Measurements from ENCODE around the gene ITFG1. TPM values are rescaled to one million over a fixed set of nuclear protein-coding genes. Genes with fewer than 3 reads are reported as not detected.
"Not testable (repeated sequence)": the region's sequence is repeated elsewhere in the genome, so short reads cannot be mapped to it uniquely, and the experiment has no call there.

The ITFG1 gene
- total RNA-seq, 6 experiments from 2014 or later, result 29.9 to 43.8 (median 39.2) TPM

GRCh38 chr16:47359478-47359877 lies 101.4 kb downstream of the ITFG1 start:
- intact Hi-C loops (cut with DNase I), result no loop called here
- WGBS (ENCODE audit: insufficient coverage, low coverage, low lambda C conversion rate, missing lambda C conversion rate), result 87% methylated on average over 2 of the region's 2 CpGs
- no peaks in the 10 kb centered on the region for H3K4me1 ChIP-seq
- H3K9me3 ChIP-seq, result no peaks in the 10 kb centered on the region
- no peak overlapping the region for H3K27ac ChIP-seq
- no peaks in the 10 kb centered on the region for H3K36me3 ChIP-seq
- TF ChIP-seq POLR2A (IDR thresholded peaks at IDR 0.05) (no peak), CTCF (IDR thresholded peaks at IDR 0.05) (no peak)
- DNase-seq (no peak), ATAC-seq (no peak)
- H3K4me3 ChIP-seq, result no peak overlapping the region
- no peaks in the 10 kb centered on the region for H3K27me3 ChIP-seq

DNA sequence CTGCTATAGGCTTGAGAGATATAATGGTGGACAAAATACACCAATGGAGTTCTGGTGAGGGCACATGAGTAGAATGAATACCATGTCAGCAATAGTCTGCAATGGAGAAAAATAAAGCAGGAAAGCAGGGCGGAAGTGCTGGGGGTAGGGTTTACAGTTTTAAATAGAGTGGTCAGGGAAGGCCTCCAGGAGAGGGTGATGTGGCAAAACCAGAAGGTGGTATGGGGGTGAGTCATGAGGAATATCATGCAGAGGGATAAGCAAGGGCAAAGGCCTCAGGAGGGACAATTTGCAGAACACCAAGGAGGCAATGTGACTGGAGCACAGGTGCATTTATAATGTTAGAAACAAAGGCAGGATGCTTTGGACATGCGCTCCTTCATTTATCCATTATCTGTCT lies 102.0 kb downstream of the ITFG1 start:
- ATAC-seq (no peak), DNase-seq (no peak)
- no peaks in the 10 kb centered on the region for H3K9me3 ChIP-seq
- H3K36me3 ChIP-seq, result no peaks in the 10 kb centered on the region
- intact Hi-C loops (cut with DNase I), result no loop called here
- no peak overlapping the region for H3K27ac ChIP-seq
- H3K27me3 ChIP-seq, result no peaks in the 10 kb centered on the region
- TF ChIP-seq CTCF (IDR thresholded peaks at IDR 0.05) (no peak), POLR2A (IDR thresholded peaks at IDR 0.05) (no peak)
- no peak overlapping the region for H3K4me3 ChIP-seq
- no peaks in the 10 kb centered on the region for H3K4me1 ChIP-seq
- WGBS (ENCODE audit: insufficient coverage, low coverage, low lambda C conversion rate, missing lambda C conversion rate), result 100% methylated on average over 1 of the region's 2 CpGs

DNA sequence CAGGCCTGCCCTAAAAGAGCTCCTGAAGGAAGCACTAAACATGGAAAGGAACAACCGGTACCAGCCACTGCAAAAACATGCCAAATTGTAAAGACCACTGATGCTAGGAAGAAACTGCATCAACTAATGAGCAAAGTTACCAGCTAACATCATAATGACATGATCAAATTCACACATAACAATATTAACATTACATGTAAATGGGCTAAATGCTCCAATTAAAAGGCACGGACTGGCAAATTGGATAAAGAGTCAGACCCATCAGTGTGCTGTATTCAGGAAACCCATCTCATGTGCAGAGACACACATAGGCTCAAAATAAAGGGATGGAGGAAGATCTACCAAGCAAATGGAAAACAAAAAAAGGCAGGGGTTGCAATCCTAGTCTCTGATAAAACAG lies 111.8 kb downstream of the ITFG1 start:
- H3K36me3 ChIP-seq; H3K27ac ChIP-seq; H3K27me3 ChIP-seq; H3K9me3 ChIP-seq; H3K4me1 ChIP-seq; ATAC-seq; intact Hi-C loops (cut with DNase I); H3K4me3 ChIP-seq; DNase-seq: not testable (repeated sequence)
- WGBS (ENCODE audit: insufficient coverage, low coverage, low lambda C conversion rate, missing lambda C conversion rate), result 90% methylated on average over 2 of the region's 2 CpGs

GRCh38 chr16:47347021-47347696 lies 113.7 kb downstream of the ITFG1 start:
- H3K27ac ChIP-seq; DNase-seq; ATAC-seq; intact Hi-C loops (cut with DNase I); H3K4me3 ChIP-seq; H3K27me3 ChIP-seq; H3K9me3 ChIP-seq; H3K36me3 ChIP-seq; H3K4me1 ChIP-seq: not testable (repeated sequence)
- WGBS (ENCODE audit: insufficient coverage, low coverage, low lambda C conversion rate, missing lambda C conversion rate), result 100% methylated on average over 10 of the region's 23 CpGs

GRCh38 chr16:47342055-47342454 lies 118.8 kb downstream of the ITFG1 start:
- Histone ChIP-seq H3K4me3 (no peak overlapping the region), H3K27ac (no peak overlapping the region), H3K27me3 (no peaks in the 10 kb centered on the region), H3K4me1 (no peaks in the 10 kb centered on the region), H3K9me3 (no peaks in the 10 kb centered on the region), H3K36me3 (no peaks in the 10 kb centered on the region)
- 87% methylated on average over 2 of the region's 2 CpGs for WGBS (ENCODE audit: insufficient coverage, low coverage, low lambda C conversion rate, missing lambda C conversion rate)
- DNase-seq (no peak), ATAC-seq (no peak)
- intact Hi-C loops (cut with DNase I), result no loop called here
- TF ChIP-seq POLR2A (IDR thresholded peaks at IDR 0.05) (no peak), CTCF (IDR thresholded peaks at IDR 0.05) (no peak)

- H3K9me3 ChIP-seq; H3K27ac ChIP-seq; ATAC-seq; H3K4me3 ChIP-seq; H3K4me1 ChIP-seq; intact Hi-C loops (cut with DNase I); H3K36me3 ChIP-seq; DNase-seq; H3K27me3 ChIP-seq: not testable (repeated sequence)
- 94% methylated on average over 3 of the region's 3 CpGs for whole genome bisulfite sequencing (ENCODE audit: insufficient coverage, low coverage, low lambda C conversion rate, missing lambda C conversion rate)
Observed at GRCh38 chr16:47330562-47330961, 130.3 kb downstream of the ITFG1 start.

GRCh38 chr16:47324309-47324708 lies 136.6 kb downstream of the ITFG1 start:
- intact Hi-C loops (cut with DNase I); H3K27ac ChIP-seq: not testable (repeated sequence)

More at GRCh38 chr16:47324309-47324708, 136.6 kb downstream of the ITFG1 start:
- H3K36me3 ChIP-seq, H3K9me3 ChIP-seq, H3K4me1 ChIP-seq, H3K4me3 ChIP-seq, H3K27me3 ChIP-seq, ATAC-seq, DNase-seq: not testable (repeated sequence)
- 86% methylated on average over 2 of the region's 2 CpGs for WGBS (ENCODE audit: insufficient coverage, low coverage, low lambda C conversion rate, missing lambda C conversion rate)

Data from right lobe of liver (tissue), 6 donors.